ENCODE measurements around the gene PRSS1.
"Not testable (repeated sequence)": the region's sequence is repeated elsewhere in the genome, so short reads cannot be mapped to it uniquely, and the experiment has no call there.

The PRSS1 gene

GRCh38 chr7:142745091-142745635 lies 4.1 kb upstream of the PRSS1 start:
- ATAC-seq (ENCODE audit: low read depth): no peak
- TF ChIP-seq CTCF (IDR thresholded peaks at IDR 0.05; ENCODE audit: poor library complexity, severe bottlenecking): no peak
- no peaks in the 10 kb centered on the region for H3K27me3 ChIP-seq (ENCODE audit: insufficient read depth, poor library complexity, severe bottlenecking)
- no peak for DNase-seq (ENCODE audit: low spot score)
- no peaks in the 10 kb centered on the region for H3K9me3 ChIP-seq (ENCODE audit: severe bottlenecking)
- H3K36me3 ChIP-seq (ENCODE audit: low read depth): no peaks in the 10 kb centered on the region
- H3K4me1 ChIP-seq (ENCODE audit: insufficient read depth, poor library complexity, severe bottlenecking): no peaks in the 10 kb centered on the region
- no peak overlapping the region for H3K4me3 ChIP-seq (ENCODE audit: severe bottlenecking)
- no peak overlapping the region for H3K27ac ChIP-seq (ENCODE audit: poor library complexity, severe bottlenecking)

GRCh38 chr7:142745745-142746144 lies 3.5 kb upstream of the PRSS1 start:
- no peaks in the 10 kb centered on the region for H3K4me1 ChIP-seq (ENCODE audit: insufficient read depth, poor library complexity, severe bottlenecking)
- H3K9me3 ChIP-seq (ENCODE audit: severe bottlenecking): no peaks in the 10 kb centered on the region
- H3K27me3 ChIP-seq (ENCODE audit: insufficient read depth, poor library complexity, severe bottlenecking): no peaks in the 10 kb centered on the region
- TF ChIP-seq CTCF (IDR thresholded peaks at IDR 0.05; ENCODE audit: poor library complexity, severe bottlenecking): no peak
- no peak overlapping the region for H3K4me3 ChIP-seq (ENCODE audit: severe bottlenecking)
- H3K36me3 ChIP-seq (ENCODE audit: low read depth): no peaks in the 10 kb centered on the region
- H3K27ac ChIP-seq (ENCODE audit: poor library complexity, severe bottlenecking): no peak overlapping the region
- DNase-seq (ENCODE audit: low spot score): no peak
- no peak for ATAC-seq (ENCODE audit: low read depth)

GRCh38 chr7:142746264-142746663 lies 3.0 kb upstream of the PRSS1 start:
- ATAC-seq (ENCODE audit: low read depth) (no peak), DNase-seq (ENCODE audit: low spot score) (no peak)
- H3K4me3 ChIP-seq (ENCODE audit: severe bottlenecking): no peak overlapping the region
- TF ChIP-seq CTCF (IDR thresholded peaks at IDR 0.05; ENCODE audit: poor library complexity, severe bottlenecking): no peak
- no peaks in the 10 kb centered on the region for H3K27me3 ChIP-seq (ENCODE audit: insufficient read depth, poor library complexity, severe bottlenecking)
- H3K27ac ChIP-seq (ENCODE audit: poor library complexity, severe bottlenecking): no peak overlapping the region
- H3K9me3 ChIP-seq (ENCODE audit: severe bottlenecking): no peaks in the 10 kb centered on the region
- H3K36me3 ChIP-seq (ENCODE audit: low read depth): no peaks in the 10 kb centered on the region
- no peaks in the 10 kb centered on the region for H3K4me1 ChIP-seq (ENCODE audit: insufficient read depth, poor library complexity, severe bottlenecking)

- H3K4me1 ChIP-seq (ENCODE audit: insufficient read depth, poor library complexity, severe bottlenecking); H3K4me3 ChIP-seq (ENCODE audit: severe bottlenecking); H3K36me3 ChIP-seq (ENCODE audit: low read depth); ATAC-seq (ENCODE audit: low read depth); H3K27me3 ChIP-seq (ENCODE audit: insufficient read depth, poor library complexity, severe bottlenecking); H3K27ac ChIP-seq (ENCODE audit: poor library complexity, severe bottlenecking); DNase-seq (ENCODE audit: low spot score); H3K9me3 ChIP-seq (ENCODE audit: severe bottlenecking): not testable (repeated sequence)
Observed at GRCh38 chr7:142748410-142748809, 862 bp upstream of the PRSS1 start.

- no peak for TF ChIP-seq CTCF (IDR thresholded peaks at IDR 0.05; ENCODE audit: poor library complexity, severe bottlenecking)
- DNase-seq (ENCODE audit: low spot score) (no peak), ATAC-seq (ENCODE audit: low read depth) (no peak)
- H3K27ac ChIP-seq (ENCODE audit: poor library complexity, severe bottlenecking): no peak overlapping the region
- H3K4me3 ChIP-seq (ENCODE audit: severe bottlenecking): no peak overlapping the region
- no peaks in the 10 kb centered on the region for H3K27me3 ChIP-seq (ENCODE audit: insufficient read depth, poor library complexity, severe bottlenecking)
- H3K9me3 ChIP-seq (ENCODE audit: severe bottlenecking): no peaks in the 10 kb centered on the region
- no peaks in the 10 kb centered on the region for H3K36me3 ChIP-seq (ENCODE audit: low read depth)
- no peaks in the 10 kb centered on the region for H3K4me1 ChIP-seq (ENCODE audit: insufficient read depth, poor library complexity, severe bottlenecking)
Observed at GRCh38 chr7:142750321-142750938, 1.2 kb downstream of the PRSS1 start.

GRCh38 chr7:142751526-142752175 lies 2.4 kb downstream of the PRSS1 start:
- H3K27ac ChIP-seq (ENCODE audit: poor library complexity, severe bottlenecking); H3K27me3 ChIP-seq (ENCODE audit: insufficient read depth, poor library complexity, severe bottlenecking); ATAC-seq (ENCODE audit: low read depth); H3K9me3 ChIP-seq (ENCODE audit: severe bottlenecking); H3K4me1 ChIP-seq (ENCODE audit: insufficient read depth, poor library complexity, severe bottlenecking); DNase-seq (ENCODE audit: low spot score); H3K36me3 ChIP-seq (ENCODE audit: low read depth); H3K4me3 ChIP-seq (ENCODE audit: severe bottlenecking): not testable (repeated sequence)

All from RWPE2 (cell line).